GM10248 (cell line): Measurements from ENCODE around the gene RCOR1.

Source experiments
- CTCF ChIA-PET: fragments of 300-600 bp; sonication (Branson Sonifier 250); formaldehyde crosslinking; extraction: SDS; loops from one replicate; lab custom pipeline; 2021; ENCODE audit warnings: antibody characterized with exemption; lab: Yijun Ruan, JAX
- POLR2A ChIA-PET: fragments of 350-650 bp; sonication (Branson Sonifier 250); formaldehyde crosslinking; extraction: SDS; loops from one replicate; lab custom pipeline; 2020; ENCODE audit warnings: antibody characterized with exemption; lab: Yijun Ruan, JAX
- DNase-seq: peaks from one replicate; pipeline ENCODE4 v3.0.0; 2012; ENCODE audit errors: extremely low spot score
- CTCF ChIP-seq: IDR thresholded peaks from 2 replicates; pipeline ENCODE4 v1.5.1; 2012; ENCODE audit warnings: mild to moderate bottlenecking, low read depth; ENCODE audit errors: extremely low read depth, missing control alignments, control extremely low read depth

The RCOR1 gene

GRCh38 chr14:102659797-102660196 is 67.3 kb downstream of the RCOR1 start:
- POLR2A ChIA-PET, result no interaction called here
- DNase-seq, result no peak
- TF ChIP-seq CTCF, result no peak
- CTCF ChIA-PET, result interaction anchor here (1.3 to 1.6 kb wide), 2 partner anchors 35 to 65 kb away, joined by 4 to 6 read pairs; no protein-coding TSS in a partner anchor

GRCh38 chr14:102661614-102662013 is 69.2 kb downstream of the RCOR1 start:
- POLR2A ChIA-PET, result no interaction called here
- TF ChIP-seq CTCF, result no peak

GRCh38 chr14:102662636-102663430 is 70.4 kb downstream of the RCOR1 start:
- DNase-seq, result no peak
- no peak for TF ChIP-seq CTCF
- ChIA-PET CTCF (interaction anchor here (0.7 to 2.7 kb wide), 6 partner anchors 8 to 52 kb away, joined by 3 to 11 read pairs (median 3); no protein-coding TSS in a partner anchor), POLR2A (no interaction called here)

More at GRCh38 chr14:102661614-102662013, 69.2 kb downstream of the RCOR1 start:
- CTCF ChIA-PET, result interaction anchor here (1.2 to 2.7 kb wide), 4 partner anchors 9 to 50 kb away, joined by 3 to 11 read pairs (median 6); no protein-coding TSS in a partner anchor
- no peak for DNase-seq

- ChIA-PET CTCF (interaction anchor here (0.7 to 2.7 kb wide), 5 partner anchors 8 to 52 kb away, joined by 3 to 11 read pairs (median 3); no protein-coding TSS in a partner anchor), POLR2A (no interaction called here)
- no peak for DNase-seq
Measured at GRCh38 chr14:102663440-102663839, 71.0 kb downstream of the RCOR1 start.

GRCh38 chr14:102665621-102666020 is 73.2 kb downstream of the RCOR1 start:
- CTCF ChIA-PET, result interaction anchor here (1.6 kb wide), 1 partner anchor 10 kb away, joined by 5 read pairs; no protein-coding TSS in a partner anchor
- no peak for TF ChIP-seq CTCF
- POLR2A ChIA-PET, result no interaction called here
- DNase-seq, result no peak

More at GRCh38 chr14:102663440-102663839, 71.0 kb downstream of the RCOR1 start:
- no peak for TF ChIP-seq CTCF

GRCh38 chr14:102666635-102667034 is 74.2 kb downstream of the RCOR1 start:
- TF ChIP-seq CTCF, result no peak
- ChIA-PET POLR2A (no interaction called here), CTCF (no interaction called here)
- DNase-seq, result no peak
